ENCODE results near the gene PDZD4. TPM values are rescaled to one million over a fixed set of nuclear protein-coding genes. Genes with fewer than 3 reads are reported as not detected.

PDZD4 gene
- polyA plus RNA-seq, 3 donors, result 1.5 to 2.7 (median 2.1) TPM

- H3K27ac ChIP-seq (ENCODE audit: low read depth, low read length), result no peak overlapping the region
- whole genome bisulfite sequencing, 3 donors, result 83 to 84% (median 83%) methylated on average over 11 to 16 of the region's 16 CpGs
These were observed 51.7 kb downstream of the PDZD4 start for GRCh38 chrX:153778684-153779101.

DNA sequence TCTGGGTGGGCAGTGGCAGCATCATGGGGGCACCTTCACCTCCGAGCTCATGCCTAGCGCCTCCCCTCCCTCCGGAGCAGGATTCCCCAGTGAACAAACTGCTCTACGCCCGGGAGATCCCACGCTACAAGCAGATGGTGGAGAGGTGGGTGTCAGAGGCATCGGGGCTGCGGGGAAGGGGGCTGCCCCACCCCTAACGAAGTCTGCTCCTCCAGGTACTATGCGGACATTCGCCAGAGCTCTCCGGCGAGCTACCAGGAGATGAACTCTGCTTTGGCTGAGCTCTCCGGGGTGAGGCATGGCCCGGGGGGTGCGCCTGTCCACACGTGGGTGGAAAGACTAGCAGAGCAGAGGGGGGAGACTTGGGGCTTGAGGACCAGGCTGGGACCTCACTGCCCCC, 52.2 kb downstream of the PDZD4 start:
- WGBS, 3 donors, result 50 to 78% (median 64%) methylated on average over 14 to 17 of the region's 17 CpGs
- no peak overlapping the region for H3K27ac ChIP-seq (ENCODE audit: low read depth, low read length)

GRCh38 chrX:153777261-153778090, 52.9 kb downstream of the PDZD4 start:
- H3K27ac ChIP-seq (ENCODE audit: low read depth, low read length), result no peak overlapping the region
- 76 to 90% (median 89%) methylated on average over 12 to 34 of the region's 34 CpGs for WGBS, 3 donors

GRCh38 chrX:153776611-153777045, 53.7 kb downstream of the PDZD4 start:
- 75 to 100% (median 80%) methylated on average over 1 to 9 of the region's 22 CpGs for WGBS, 3 donors
- no peak overlapping the region for H3K27ac ChIP-seq (ENCODE audit: low read depth, low read length)

- WGBS, 3 donors, result 72 to 93% (median 85%) methylated on average over 4 to 20 of the region's 20 CpGs
- H3K27ac ChIP-seq (ENCODE audit: low read depth, low read length), result no peak overlapping the region
These were observed 54.2 kb downstream of the PDZD4 start for GRCh38 chrX:153776120-153776599.

DNA sequence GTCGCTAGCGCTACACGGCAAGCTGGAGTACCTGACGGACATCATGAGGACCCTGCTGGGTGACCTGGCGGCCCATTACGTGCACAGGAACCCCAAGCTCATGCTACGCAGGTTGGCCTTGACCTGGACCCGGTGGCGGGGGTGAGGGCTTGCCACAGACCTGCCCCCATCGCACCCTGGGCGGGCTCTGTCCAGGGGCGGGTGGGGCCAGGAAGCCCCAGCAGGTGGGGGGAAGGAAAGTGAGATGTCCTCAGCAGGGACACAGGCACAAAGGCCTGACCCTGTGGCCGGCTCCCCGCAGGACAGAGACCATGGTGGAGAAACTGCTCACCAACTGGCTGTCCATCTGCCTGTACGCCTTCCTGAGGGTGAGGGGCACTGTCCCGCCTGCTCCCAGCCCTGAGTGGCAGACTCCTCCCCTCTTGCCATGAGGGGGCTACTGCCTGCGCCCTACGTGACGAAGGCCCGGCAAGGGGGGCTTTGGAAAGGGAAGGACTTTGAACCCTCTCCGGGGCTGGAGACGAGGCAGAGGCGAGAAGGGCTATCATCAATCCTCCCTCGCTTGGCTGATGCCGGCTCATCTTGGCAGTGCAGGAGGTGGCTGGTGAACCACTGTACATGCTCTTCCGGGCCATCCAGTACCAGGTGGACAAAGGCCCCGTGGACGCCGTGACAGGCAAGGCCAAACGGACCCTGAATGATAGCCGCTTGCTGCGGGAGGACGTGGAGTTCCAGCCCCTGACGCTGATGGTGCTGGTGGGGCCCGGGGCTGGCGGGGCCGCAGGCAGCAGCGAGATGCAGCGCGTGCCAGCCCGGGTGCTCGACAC, 54.8 kb downstream of the PDZD4 start:
- 84 to 95% (median 93%) methylated on average over 19 to 42 of the region's 42 CpGs for WGBS, 3 donors
- no peak overlapping the region for H3K27ac ChIP-seq (ENCODE audit: low read depth, low read length)

DNA sequence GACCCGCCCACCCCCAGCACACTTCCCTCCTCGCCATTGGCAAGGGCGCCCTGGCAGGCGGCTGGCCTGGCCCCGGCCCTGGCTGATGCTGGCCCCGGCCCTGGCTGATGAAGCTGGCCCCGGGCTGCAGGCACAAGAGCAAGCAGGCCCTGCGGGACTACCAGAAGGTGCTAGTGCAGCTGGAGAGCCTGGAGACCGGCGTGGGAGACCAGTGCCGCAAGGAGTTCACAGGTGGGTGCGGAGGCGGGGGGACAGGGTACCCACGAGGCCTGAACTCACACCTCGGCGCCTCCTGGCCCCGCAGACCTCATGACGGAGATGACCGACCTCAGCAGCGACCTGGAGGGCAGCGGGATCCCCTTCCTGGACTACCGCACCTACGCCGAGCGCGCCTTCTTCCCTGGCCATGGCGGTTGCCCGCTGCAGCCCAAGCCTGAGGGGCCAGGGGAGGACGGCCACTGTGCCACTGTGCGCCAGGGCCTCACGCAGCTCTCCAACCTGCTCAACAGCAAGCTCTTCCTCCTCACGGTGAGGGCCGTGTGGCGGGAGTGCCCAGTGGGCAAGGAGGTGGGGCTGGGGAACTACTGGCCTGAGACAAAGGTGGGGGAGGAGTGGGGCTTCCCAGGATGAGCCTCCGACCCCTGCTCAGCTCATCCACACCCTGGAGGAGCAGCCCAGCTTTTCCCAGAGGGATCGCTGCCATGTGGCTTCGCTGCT, 55.6 kb downstream of the PDZD4 start:
- 90 to 93% (median 92%) methylated on average over 17 to 37 of the region's 37 CpGs for WGBS, 3 donors
- H3K27ac ChIP-seq (ENCODE audit: low read depth, low read length), result no peak overlapping the region

- H3K27ac ChIP-seq (ENCODE audit: low read depth, low read length), result no peak overlapping the region
- WGBS, 3 donors, result 92 to 96% (median 94%) methylated on average over 22 to 48 of the region's 48 CpGs
These were observed 56.4 kb downstream of the PDZD4 start for GRCh38 chrX:153773741-153774575.

DNA sequence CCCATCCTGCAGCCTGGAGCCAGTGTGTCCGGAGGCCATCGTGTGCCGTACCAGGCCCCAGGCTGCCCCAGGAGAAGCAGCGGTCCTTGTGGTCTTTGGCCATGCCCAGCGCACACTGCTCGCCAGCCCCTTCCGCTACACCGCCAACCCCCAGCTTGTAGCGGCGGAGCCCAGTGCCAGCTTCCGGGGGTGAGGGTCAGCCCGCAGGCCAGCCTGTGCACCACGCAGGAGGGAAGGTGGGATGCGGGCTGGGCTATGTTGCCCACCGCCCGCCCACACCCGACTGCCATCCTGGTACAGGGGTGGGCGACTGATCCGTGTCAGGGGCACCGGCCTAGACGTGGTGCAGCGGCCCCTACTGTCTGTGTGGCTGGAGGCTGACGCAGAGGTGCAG, 57.1 kb downstream of the PDZD4 start:
- WGBS, 3 donors, result 91 to 97% (median 95%) methylated on average over 6 to 23 of the region's 23 CpGs
- H3K27ac ChIP-seq (ENCODE audit: low read depth, low read length), result no peak overlapping the region

DNA sequence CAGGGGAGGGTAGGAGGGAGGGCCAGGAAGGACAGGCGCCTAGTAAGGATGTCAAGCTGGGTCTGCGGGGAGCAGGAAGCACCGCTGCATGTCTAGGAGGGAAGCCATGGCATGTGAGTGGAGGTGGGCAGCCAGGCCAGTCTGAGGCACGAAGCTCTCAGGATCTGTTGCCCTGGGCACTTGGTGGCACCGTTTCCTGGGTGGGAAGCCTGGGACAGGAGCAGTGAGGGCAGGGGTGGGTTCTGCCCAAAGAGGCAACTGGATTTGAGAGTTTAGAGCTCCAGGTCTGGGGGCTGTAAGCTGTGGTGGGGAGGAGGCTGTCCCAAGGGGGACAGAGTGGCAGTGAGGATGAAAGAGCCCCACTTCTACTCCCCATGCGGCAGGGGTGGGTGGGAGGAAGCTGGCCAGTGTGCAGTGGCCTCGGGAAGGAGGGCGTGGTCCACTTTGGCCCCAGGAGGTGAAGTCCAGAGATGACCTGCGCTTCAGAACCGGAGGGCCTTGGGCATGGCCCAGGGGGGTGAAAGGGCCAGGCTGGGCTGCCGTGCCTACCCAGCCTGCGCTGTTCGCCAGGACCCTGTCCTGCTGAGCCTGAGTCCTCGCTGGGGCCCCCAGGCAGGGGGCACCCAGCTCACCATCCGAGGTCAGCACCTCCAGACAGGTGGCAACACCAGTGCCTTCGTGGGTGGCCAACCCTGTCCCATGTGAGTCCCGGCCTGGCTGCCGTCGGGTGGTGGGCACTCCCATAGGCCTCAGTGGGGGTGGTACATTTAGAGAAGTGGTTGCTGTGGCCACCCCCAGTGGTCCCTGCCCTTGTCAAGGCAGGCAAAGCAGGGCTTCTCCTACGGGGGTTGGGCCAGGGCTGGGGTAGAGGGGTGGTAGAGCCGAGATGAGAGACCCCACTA, 57.8 kb downstream of the PDZD4 start:
- WGBS, 3 donors, result 79 to 85% (median 84%) methylated on average over 7 to 21 of the region's 21 CpGs
- no peak overlapping the region for H3K27ac ChIP-seq (ENCODE audit: low read depth, low read length)

- no peak overlapping the region for H3K27ac ChIP-seq (ENCODE audit: low read depth, low read length)
- WGBS, 3 donors, result 83 to 92% (median 89%) methylated on average over 27 to 37 of the region's 37 CpGs
These were observed 58.7 kb downstream of the PDZD4 start for GRCh38 chrX:153771415-153772315.

GRCh38 chrX:153770601-153771414, 59.5 kb downstream of the PDZD4 start:
- 84 to 92% (median 92%) methylated on average over 9 to 18 of the region's 18 CpGs for WGBS, 3 donors
- H3K27ac ChIP-seq (ENCODE audit: low read depth, low read length), result no peak overlapping the region

DNA sequence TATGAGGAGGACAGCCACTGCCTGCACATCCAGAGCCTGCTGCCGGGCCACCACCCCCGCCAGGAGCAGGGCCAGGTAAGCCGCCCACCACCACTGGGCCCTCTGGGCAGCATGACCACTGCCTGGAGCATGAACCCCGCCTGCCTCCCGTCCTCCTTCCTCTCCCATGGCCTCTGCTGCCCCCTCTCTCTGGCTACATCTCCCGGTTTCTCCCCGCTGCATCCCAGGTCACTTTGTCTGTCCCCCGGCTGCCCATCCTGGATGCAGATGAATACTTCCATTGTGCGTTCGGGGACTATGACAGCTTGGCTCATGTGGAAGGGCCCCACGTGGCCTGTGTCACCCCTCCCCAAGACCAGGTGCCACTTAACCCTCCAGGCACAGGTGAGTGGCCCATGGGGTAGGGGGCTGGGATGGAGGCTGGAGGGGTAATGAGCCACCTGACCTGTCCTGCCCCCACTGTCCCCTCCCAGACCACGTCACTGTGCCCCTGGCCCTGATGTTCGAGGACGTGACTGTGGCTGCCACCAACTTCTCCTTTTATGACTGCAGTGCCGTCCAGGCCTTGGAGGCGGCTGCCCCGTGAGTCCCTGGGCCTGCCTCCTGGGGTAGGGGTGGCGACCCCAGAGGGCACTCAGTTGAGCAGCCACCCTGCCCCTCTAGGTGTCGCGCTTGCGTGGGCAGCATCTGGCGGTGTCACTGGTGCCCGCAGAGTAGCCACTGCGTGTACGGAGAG, 60.3 kb downstream of the PDZD4 start:
- H3K27ac ChIP-seq (ENCODE audit: low read depth, low read length), result no peak overlapping the region
- WGBS, 3 donors, result 82 to 84% (median 84%) methylated on average over 16 to 25 of the region's 25 CpGs

GRCh38 chrX:153769158-153769864, 61.0 kb downstream of the PDZD4 start:
- H3K27ac ChIP-seq (ENCODE audit: low read depth, low read length), result no peak overlapping the region
- WGBS, 3 donors, result 88 to 95% (median 89%) methylated on average over 11 to 23 of the region's 23 CpGs
